T-helper 17 cell (primary cell): ENCODE measurements around the gene BANP. TPM values are rescaled to one million over a fixed set of nuclear protein-coding genes. Genes with fewer than 3 reads are reported as not detected.
A peak's percentile ranks its signal among the peaks of the same experiment; 100 is the strongest.
"Not testable (repeated sequence)": the region's sequence is repeated elsewhere in the genome, so short reads cannot be mapped to it uniquely, and the experiment has no call there.

ENCODE experiments used
- ATAC-seq: fragments of 150-1000 bp; cut with Tn5 transposase; 2 replicates; pipeline ENCODE4 v1.10.0; 2021; ENCODE audit warnings: mild to moderate bottlenecking, moderate library complexity
- DNase-seq, 3 donors: peaks; one replicate each; pipeline versions ENCODE4 v3.0.0 to v3.0.0-alpha.2; 2020 to 2021
- H3K9me3 ChIP-seq: one replicate; pipeline ENCODE4 v1.7.0; 2013; ENCODE audit warnings: low read length, mild to moderate bottlenecking; ENCODE audit not compliant: control insufficient read depth, poor library complexity, severe bottlenecking
- H3K27ac Mint-ChIP-seq: one replicate; pipeline ENCODE4 v1.8.0; 2022; ENCODE audit warnings: mild to moderate bottlenecking, moderate library complexity, mixed read lengths
- H3K27me3 Mint-ChIP-seq: one replicate; pipeline ENCODE4 v1.8.0; 2022; ENCODE audit warnings: mixed read lengths
- H3K36me3 Mint-ChIP-seq: one replicate; pipeline ENCODE4 v1.8.0; 2022; ENCODE audit warnings: low read depth, mixed read lengths
- H3K4me1 Mint-ChIP-seq: one replicate; pipeline ENCODE4 v1.8.0; 2022; ENCODE audit warnings: mild to moderate bottlenecking, mixed read lengths
- H3K4me3 Mint-ChIP-seq: one replicate; pipeline ENCODE4 v1.8.0; 2022; ENCODE audit warnings: mild to moderate bottlenecking, moderate library complexity, mixed read lengths
- total RNA-seq, 4 donors: library from RNA in 2 of 4; stranded (reverse) in 2 of 4; gene quantifications; one replicate each; pipeline ENCODE4 v1.2.3 and lab custom pipeline; 2022 to 2026

Gene BANP
- total RNA-seq, 2 donors from 2014 or later: 46.9 to 47.9 TPM

DNA sequence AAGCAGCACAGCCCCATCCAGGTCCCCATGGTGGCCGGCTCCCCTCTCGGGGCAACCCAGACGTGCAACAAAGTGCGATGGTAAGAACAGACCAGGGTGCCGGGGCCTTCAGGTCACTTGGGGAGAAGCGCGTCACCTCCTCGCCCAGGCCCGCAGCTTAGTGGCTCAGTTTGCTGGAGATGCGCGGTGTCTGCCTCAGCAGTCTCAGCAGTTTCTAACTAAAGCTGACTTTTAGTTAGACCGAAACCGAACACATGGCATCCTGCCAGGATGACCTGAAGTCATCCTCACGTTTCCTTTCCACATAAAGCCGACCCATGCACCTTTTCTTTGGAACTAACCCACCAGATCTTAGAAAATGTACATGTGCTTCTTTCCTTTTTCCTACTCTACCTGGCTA lies 32.9 kb downstream of the BANP start:
- H3K4me1 Mint-ChIP-seq: peaks cover 19% of the 10 kb centered on the region
- H3K9me3 ChIP-seq, H3K27me3 Mint-ChIP-seq, H3K4me3 Mint-ChIP-seq, ATAC-seq, DNase-seq, H3K36me3 Mint-ChIP-seq: not testable (repeated sequence)
- peak overlapping the region; percentile 56 for H3K27ac Mint-ChIP-seq

DNA sequence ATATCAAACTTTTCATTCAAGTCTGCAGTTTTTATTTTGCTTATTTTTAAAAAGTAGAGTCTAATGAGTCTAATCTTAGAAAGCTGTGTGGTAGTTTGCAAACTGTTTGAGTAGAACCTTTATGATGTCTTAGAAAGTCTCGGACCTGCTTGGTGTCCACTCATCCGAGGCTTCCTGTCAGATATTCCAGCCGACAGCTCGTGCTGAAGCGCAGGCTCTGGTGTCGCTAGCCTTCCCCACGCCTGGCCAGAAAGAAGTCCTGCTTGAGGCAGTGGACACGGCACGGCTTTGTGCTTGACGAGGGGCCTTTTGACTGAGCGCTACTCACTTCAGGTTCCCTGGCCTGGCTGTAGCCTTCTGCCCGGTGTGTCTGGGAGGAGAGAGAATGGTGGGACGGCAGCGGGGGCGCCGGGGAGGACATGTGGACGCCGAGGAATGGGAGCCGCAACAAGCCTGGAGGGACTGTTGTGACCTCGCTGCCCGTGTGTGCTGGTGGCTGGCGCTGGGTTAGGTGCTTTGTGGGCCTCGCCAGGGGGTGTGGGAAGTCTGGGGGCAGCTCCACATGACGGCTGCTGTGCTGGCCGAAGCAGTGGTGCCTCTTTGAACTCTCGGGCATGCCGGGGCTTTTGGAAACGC lies 33.5 kb downstream of the BANP start:
- Mint-ChIP-seq H3K4me1 (peaks cover 18% of the 10 kb centered on the region), H3K4me3 (no peak overlapping the region), H3K27me3 (no peaks in the 10 kb centered on the region), H3K36me3 (peaks cover 2% of the 10 kb centered on the region), H3K27ac (peak overlapping the region; percentile 56)
- DNase-seq (no peak), ATAC-seq (no peak)
- no peaks in the 10 kb centered on the region for H3K9me3 ChIP-seq

DNA sequence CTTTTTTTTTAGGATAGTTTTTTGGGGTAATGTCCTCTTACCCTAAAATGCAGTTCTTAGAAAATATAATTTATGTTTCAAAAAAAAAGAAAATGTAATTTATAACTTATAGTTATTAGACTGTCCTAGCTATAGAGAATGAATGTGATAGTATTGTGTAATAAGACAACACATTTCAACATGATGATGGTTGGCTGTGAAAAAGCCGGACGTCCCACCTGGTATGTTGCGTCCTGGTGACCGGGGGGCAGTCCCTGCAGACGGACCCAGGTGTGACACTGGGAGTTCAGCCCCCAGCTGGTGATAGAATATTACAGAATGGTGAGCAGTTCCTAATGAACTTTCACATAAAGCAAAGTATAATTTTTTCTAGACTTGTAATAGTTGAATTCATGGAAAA lies 34.3 kb downstream of the BANP start:
- H3K27me3 Mint-ChIP-seq, H3K4me3 Mint-ChIP-seq, DNase-seq, ATAC-seq, H3K9me3 ChIP-seq, H3K36me3 Mint-ChIP-seq: not testable (repeated sequence)
- Mint-ChIP-seq H3K27ac (peak overlapping the region; percentile 24), H3K4me1 (peaks cover 13% of the 10 kb centered on the region)

DNA sequence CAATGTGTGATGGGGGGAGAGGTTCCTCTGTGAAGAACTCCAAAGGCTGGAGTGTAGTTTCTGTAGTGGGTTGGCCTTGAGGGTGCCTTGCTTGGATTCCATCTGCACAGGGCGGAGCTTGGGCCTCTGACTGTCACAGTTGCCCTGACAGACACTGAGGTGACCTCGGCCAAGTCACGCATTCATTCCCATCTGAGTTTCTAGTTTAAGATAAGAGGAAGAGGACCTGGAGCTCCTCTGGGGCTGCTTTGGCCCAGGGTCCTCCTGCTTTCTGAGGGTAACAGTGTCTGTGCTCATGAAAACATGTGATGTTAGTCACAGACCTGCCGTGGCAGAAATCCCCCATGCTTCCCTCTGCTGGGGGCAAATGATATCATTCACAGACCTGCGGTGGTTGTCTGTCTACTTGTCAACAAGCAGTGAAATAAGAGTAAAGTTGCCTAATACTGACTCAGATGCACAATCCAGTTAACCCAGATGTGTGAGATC lies 35.2 kb downstream of the BANP start:
- not testable (repeated sequence) for DNase-seq, H3K27ac Mint-ChIP-seq, H3K27me3 Mint-ChIP-seq, H3K36me3 Mint-ChIP-seq, H3K9me3 ChIP-seq, H3K4me3 Mint-ChIP-seq
- peak; percentile 44 for ATAC-seq
- H3K4me1 Mint-ChIP-seq: peaks cover 14% of the 10 kb centered on the region

DNA sequence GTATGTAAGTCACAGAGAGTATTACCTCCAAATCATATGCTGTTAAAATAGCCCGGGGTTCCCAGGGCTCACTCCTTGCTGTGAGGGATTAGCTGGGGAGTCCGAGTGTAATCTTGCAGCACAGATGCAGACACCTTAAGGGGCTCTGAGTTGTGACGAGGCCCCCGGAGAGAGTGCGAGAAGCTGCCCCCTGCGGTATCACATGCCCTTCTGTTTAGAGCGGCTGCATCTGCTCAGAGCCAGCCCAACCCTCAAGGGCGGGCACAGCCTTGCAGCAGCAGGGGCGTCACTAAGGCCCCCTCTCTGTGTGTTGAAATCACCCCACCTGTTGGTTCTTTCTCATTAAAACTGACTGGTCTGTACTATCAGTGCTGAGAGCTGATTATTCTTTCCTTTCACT lies 37.4 kb downstream of the BANP start:
- H3K36me3 Mint-ChIP-seq, H3K9me3 ChIP-seq, DNase-seq, H3K4me3 Mint-ChIP-seq, H3K27ac Mint-ChIP-seq, ATAC-seq, H3K27me3 Mint-ChIP-seq: not testable (repeated sequence)
- H3K4me1 Mint-ChIP-seq: peaks cover 17% of the 10 kb centered on the region

- peak overlapping the region; percentile 47 for H3K27ac Mint-ChIP-seq
Observed at GRCh38 chr16:87990254-87990653, 39.0 kb downstream of the BANP start.

DNA sequence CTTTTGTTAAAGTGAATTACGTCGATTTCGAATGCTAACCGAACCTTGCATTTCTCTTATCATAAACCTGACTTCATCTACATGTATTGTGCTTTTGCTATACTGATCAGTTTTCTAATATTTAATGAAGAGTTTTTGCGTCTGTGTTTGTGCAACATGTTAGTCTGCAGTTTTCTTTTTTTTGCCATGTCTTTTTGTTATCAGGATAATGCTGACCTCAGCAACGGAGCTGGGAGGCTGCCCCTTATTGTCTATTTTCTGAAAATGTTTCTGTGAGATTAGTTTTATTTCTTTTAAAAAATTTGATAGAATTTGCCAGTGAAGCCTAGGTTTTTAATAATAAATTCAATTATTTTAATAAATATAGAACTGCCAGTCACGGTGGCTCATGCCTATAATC lies 40.9 kb downstream of the BANP start:
- not testable (repeated sequence) for H3K36me3 Mint-ChIP-seq

More at GRCh38 chr16:87990254-87990653, 39.0 kb downstream of the BANP start:
- H3K36me3 Mint-ChIP-seq, DNase-seq, H3K4me3 Mint-ChIP-seq, H3K9me3 ChIP-seq, ATAC-seq, H3K27me3 Mint-ChIP-seq: not testable (repeated sequence)
- peaks cover 14% of the 10 kb centered on the region for H3K4me1 Mint-ChIP-seq

GRCh38 chr16:87993901-87994300 lies 42.7 kb downstream of the BANP start:
- Mint-ChIP-seq H3K4me1 (peaks cover 18% of the 10 kb centered on the region), H3K27ac (peak overlapping the region; percentile 19), H3K4me3 (no peak overlapping the region), H3K36me3 (no peaks in the 10 kb centered on the region), H3K27me3 (no peaks in the 10 kb centered on the region)
- no peaks in the 10 kb centered on the region for H3K9me3 ChIP-seq
- ATAC-seq: no peak
- no peak for DNase-seq

More for the DNA sequence above, 40.9 kb downstream of the BANP start:
- not testable (repeated sequence) for DNase-seq, H3K4me3 Mint-ChIP-seq, H3K27me3 Mint-ChIP-seq, ATAC-seq, H3K9me3 ChIP-seq, H3K27ac Mint-ChIP-seq
- peaks cover 13% of the 10 kb centered on the region for H3K4me1 Mint-ChIP-seq

- no peak for ATAC-seq
- Mint-ChIP-seq H3K4me1 (peaks cover 13% of the 10 kb centered on the region), H3K27me3 (no peaks in the 10 kb centered on the region), H3K27ac (no peak overlapping the region), H3K36me3 (no peaks in the 10 kb centered on the region), H3K4me3 (no peak overlapping the region)
- no peak for DNase-seq
- H3K9me3 ChIP-seq: no peaks in the 10 kb centered on the region
Observed at GRCh38 chr16:87995644-87996043, 44.4 kb downstream of the BANP start.

DNA sequence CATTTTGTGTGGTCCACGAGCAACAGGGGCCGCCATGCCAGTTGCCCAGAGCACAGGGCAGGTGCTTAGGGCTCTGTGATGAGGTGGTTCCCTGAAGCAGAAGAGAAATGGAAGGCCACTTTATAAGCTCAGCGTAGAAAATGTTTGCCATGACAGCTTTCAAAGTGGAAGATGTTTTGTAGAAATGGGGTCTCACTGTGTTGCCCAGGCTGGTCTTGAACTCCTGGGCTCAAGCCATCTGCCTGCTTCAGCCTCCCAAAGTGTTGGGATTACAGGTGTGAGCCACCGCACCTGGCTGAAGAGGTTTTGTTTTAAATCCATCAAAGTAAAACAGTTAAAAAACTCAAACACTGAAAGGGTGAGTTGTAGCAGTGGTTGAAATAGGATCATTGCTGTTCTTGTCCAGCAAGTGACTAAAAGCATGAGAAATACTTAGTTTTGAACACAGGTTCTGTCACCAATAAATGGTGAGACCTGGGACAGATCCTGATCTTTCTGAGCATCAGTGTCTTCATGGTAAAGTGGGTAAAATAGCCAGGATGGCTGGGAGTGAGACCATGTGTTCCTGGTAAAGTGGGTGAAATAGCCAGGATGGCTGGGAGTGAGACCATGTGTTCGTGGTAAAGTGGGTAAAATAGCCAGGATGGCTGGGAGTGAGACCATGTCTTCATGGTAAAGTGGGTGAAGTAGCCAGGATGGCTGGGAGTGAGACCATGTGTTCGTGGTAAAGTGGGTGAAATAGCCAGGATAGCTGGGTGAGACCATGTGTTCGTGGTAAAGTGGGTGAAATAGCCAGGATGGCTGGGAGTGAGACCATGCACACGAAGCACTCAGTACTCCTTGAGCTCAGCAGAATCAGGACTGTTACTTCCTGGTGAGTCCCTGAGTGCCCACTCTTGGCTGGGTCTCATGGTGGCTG lies 46.0 kb downstream of the BANP start:
- peaks cover 12% of the 10 kb centered on the region for H3K4me1 Mint-ChIP-seq
- no peak overlapping the region for H3K27ac Mint-ChIP-seq
- no peak overlapping the region for H3K4me3 Mint-ChIP-seq
- ATAC-seq: no peak
- no peaks in the 10 kb centered on the region for H3K27me3 Mint-ChIP-seq
- H3K36me3 Mint-ChIP-seq: no peaks in the 10 kb centered on the region
- no peaks in the 10 kb centered on the region for H3K9me3 ChIP-seq
- DNase-seq: no peak

GRCh38 chr16:87998184-87998793 lies 47.1 kb downstream of the BANP start:
- not testable (repeated sequence) for H3K36me3 Mint-ChIP-seq, H3K27ac Mint-ChIP-seq
- peaks cover 13% of the 10 kb centered on the region for H3K4me1 Mint-ChIP-seq

GRCh38 chr16:87998992-87999391 lies 47.8 kb downstream of the BANP start:
- H3K4me3 Mint-ChIP-seq, DNase-seq, H3K9me3 ChIP-seq, H3K27ac Mint-ChIP-seq, H3K27me3 Mint-ChIP-seq, H3K36me3 Mint-ChIP-seq, ATAC-seq: not testable (repeated sequence)
- H3K4me1 Mint-ChIP-seq: peaks cover 11% of the 10 kb centered on the region

More at GRCh38 chr16:87998184-87998793, 47.1 kb downstream of the BANP start:
- H3K4me3 Mint-ChIP-seq, H3K9me3 ChIP-seq, DNase-seq, ATAC-seq, H3K27me3 Mint-ChIP-seq: not testable (repeated sequence)

DNA sequence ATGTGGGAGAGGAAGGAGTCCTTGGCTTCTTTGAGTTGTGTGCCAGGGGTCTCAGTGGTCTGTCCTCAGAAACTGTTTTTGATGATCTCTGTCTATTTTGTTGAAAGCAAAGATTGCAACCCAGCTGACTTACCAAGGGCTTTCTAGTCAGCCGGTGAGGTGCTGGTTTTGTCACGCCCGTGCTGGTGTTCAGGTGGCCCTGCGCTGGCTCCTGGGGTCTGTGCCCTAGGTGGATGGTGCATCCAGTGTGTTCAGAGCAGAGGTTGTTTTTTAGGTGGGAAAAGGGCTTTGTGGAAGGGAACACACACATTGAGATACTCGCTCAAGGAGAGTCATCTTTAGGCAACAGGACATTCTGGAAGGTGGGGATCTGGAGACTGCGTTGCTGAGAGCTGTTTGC lies 51.0 kb downstream of the BANP start:
- Mint-ChIP-seq H3K4me1 (peaks cover 12% of the 10 kb centered on the region), H3K27ac (peak overlapping the region; percentile 41), H3K27me3 (no peaks in the 10 kb centered on the region), H3K36me3 (peaks cover 3% of the 10 kb centered on the region), H3K4me3 (no peak overlapping the region)
- H3K9me3 ChIP-seq: no peaks in the 10 kb centered on the region
- DNase-seq (no peak), ATAC-seq (no peak)
